ENCODE results near the gene SLC6A1. TPM values are rescaled to one million over a fixed set of nuclear protein-coding genes. Genes with fewer than 3 reads are reported as not detected.

The SLC6A1 gene
- total and polyA plus RNA-seq, 2 of the 4 experiments (the other 2 are of a cell fraction) = 0.02 TPM; not detected in 1

- no peak for TF ChIP-seq CEBPB (IDR thresholded peaks at IDR 0.05; ENCODE audit: low read depth, low read length)
- no peak for TF ChIP-seq RFX5 (IDR thresholded peaks at IDR 0.05; ENCODE audit: low read depth, low read length)
- intact Hi-C loops (cut with micrococcal nuclease) (no loop called here), in situ Hi-C loops (cut with MboI; ENCODE audit: low sequenced_read_pairs) (no loop called here), dilution Hi-C loops (cut with HindIII; ENCODE audit: low sequenced_read_pairs, unreplicated experiment) (no loop called here)
- Histone ChIP-seq H3K4me3 (ENCODE audit: insufficient read depth, low read depth, low read length) (no peak overlapping the region), H2AFZ (replicated peaks; ENCODE audit: low read length, poor library complexity) (no peak overlapping the region), H4K8ac (ENCODE audit: low read depth in 2 of 2, low read length in 2 of 2) (no peak overlapping the region), H3K9ac (ENCODE audit: low read depth, low read length) (no peak overlapping the region), H3K4me2 (ENCODE audit: low read depth, low read length) (no peak overlapping the region), H3K9me3 (ENCODE audit: control insufficient read depth, insufficient read depth, low read length) (no peaks in the 10 kb centered on the region), H2BK15ac (ENCODE audit: low read depth, low read length) (no peak overlapping the region), H2AK5ac (ENCODE audit: low read depth, low read length) (no peak overlapping the region), H4K91ac (ENCODE audit: insufficient read depth, low read depth, low read length) (no peak overlapping the region), H3K14ac (replicated peaks; ENCODE audit: low read depth, low read length) (no peak overlapping the region), H2BK120ac (ENCODE audit: low read depth, low read length) (no peak overlapping the region), H3K27ac (ENCODE audit: insufficient read depth, low read length) (no peak overlapping the region), H3K36me3 (ENCODE audit: control insufficient read depth, insufficient read depth, low read length) (no peaks in the 10 kb centered on the region), H3K4ac (ENCODE audit: low read depth, low read length) (no peak overlapping the region), H4K5ac (ENCODE audit: low read depth, low read length) (no peak overlapping the region), H3K23ac (ENCODE audit: low read depth, low read length) (no peak overlapping the region), H2AK9ac (replicated peaks; ENCODE audit: low read depth, low read length, poor library complexity) (no peak overlapping the region), H3K27me3 (ENCODE audit: control insufficient read depth, insufficient read depth, low read length) (peaks cover 4% of the 10 kb centered on the region), H3K18ac (ENCODE audit: low read depth, low read length) (no peak overlapping the region), H3K79me1 (ENCODE audit: low read depth in 1 of 2, low read length in 2 of 2) (no peaks in the 10 kb centered on the region), H4K20me1 (ENCODE audit: insufficient read depth, low read length) (no peaks in the 10 kb centered on the region), H2BK20ac (ENCODE audit: low read depth, low read length) (no peak overlapping the region), H3K4me1 (ENCODE audit: control insufficient read depth, insufficient read depth, low read length) (no peaks in the 10 kb centered on the region), H3K9me1 (ENCODE audit: insufficient read depth, low read length) (no peaks in the 10 kb centered on the region; the same call in 1 of the 2 replicates), H2BK5ac (ENCODE audit: low read depth, low read length, poor library complexity, severe bottlenecking) (no peak overlapping the region), H3K56ac (ENCODE audit: extremely low read depth, insufficient read depth, low read length) (no peak overlapping the region)
- no peak for ATAC-seq (ENCODE audit: low read depth)
- DNase-seq = no peak
- no TSS peak for BruUV-seq (replicated peaks)
- ChIA-PET POLR2A (ENCODE audit: unreplicated experiment) (no interaction called here), CTCF (no interaction called here)
- 80% methylated on average over 3 of the region's 6 CpGs; no CpG with 5 or more reads in 1 of the 2 experiments for WGBS, 2 experiments (ENCODE audit: extremely low coverage in 2 of 2, insufficient read length in 1 of 2)
These were observed 84.2 kb downstream of the SLC6A1 start for GRCh38 chr3:11076711-11077110.

Data from IMR-90 (cell line).